Sigmoid colon (tissue), 4 donors: ENCODE results near the gene STAT5B.
"Not testable (repeated sequence)": the region's sequence is repeated elsewhere in the genome, so short reads cannot be mapped to it uniquely, and the experiment has no call there.

ENCODE experiments used
- CTCF ChIP-seq, 4 experiments: fragments of 450-650 bp in 3 of 4; fragments of 200-600 bp in 1 of 4; IDR thresholded peaks; one replicate each; pipeline ENCODE4 v1.5.1; 2016 to 2019; ENCODE audit warnings: antibody characterized with exemption in 4 of 4, mild to moderate bottlenecking in 3 of 4, moderate library complexity in 2 of 4
- EP300 ChIP-seq, 4 donors: sonication (generic); formaldehyde crosslinking; IDR thresholded peaks; one replicate each; pipeline ENCODE4 v1.6.1; 2017; ENCODE audit warnings: antibody characterized with exemption in 4 of 4
- POLR2A ChIP-seq, 2 donors: fragments of 450-650 bp; IDR thresholded peaks; one replicate each; pipeline ENCODE4 v1.6.1; 2016; ENCODE audit warnings: antibody characterized with exemption in 2 of 2, mild to moderate bottlenecking in 2 of 2, moderate library complexity in 2 of 2
- POLR2AphosphoS5 ChIP-seq, 4 donors: sonication (generic); formaldehyde crosslinking; IDR thresholded peaks; one replicate each; pipeline ENCODE4 v1.6.1; 2017; ENCODE audit warnings: antibody characterized with exemption in 4 of 4

GRCh38 chr17:42219280-42219679 lies 56.9 kb downstream of the STAT5B start:
- TF ChIP-seq CTCF, POLR2AphosphoS5, EP300, POLR2A (IDR thresholded peaks at IDR 0.05): not testable (repeated sequence)
